ENCODE results near the gene RUNDC3A. TPM values are rescaled to one million over a fixed set of nuclear protein-coding genes. Genes with fewer than 3 reads are reported as not detected.

Gene RUNDC3A
- total and polyA plus RNA-seq, 2 of the 13 experiments (the other 11 are each of a cell fraction or from before 2014, with no cell fraction given), result 0.25 TPM; not detected in 1

- TF ChIP-seq HMGXB3 (CRISPR knock-in tag; IDR thresholded peaks at IDR 0.05; ENCODE audit: borderline replicate concordance) (peak; percentile 75; the same call in 1 of the 2 replicates), ZNF136 (CRISPR knock-in tag; IDR thresholded peaks at IDR 0.05; ENCODE audit: low read depth) (0 out of 2 replicates have a peak, but pooled peaks have one; percentile 81), CEBPG (CRISPR knock-in tag; IDR thresholded peaks at IDR 0.05) (peak; percentile 40; the same call in 1 of the 2 replicates), TFAP4 (IDR thresholded peaks at IDR 0.05; ENCODE audit: borderline replicate concordance, low read depth) (peak; percentile 92), SPEN (CRISPR knock-in tag; IDR thresholded peaks at IDR 0.05; ENCODE audit: low read depth) (peak; percentile 78; the same call in 1 of the 2 replicates), PHF5A (CRISPR knock-in tag; IDR thresholded peaks at IDR 0.05; ENCODE audit: low read depth, unreplicated experiment) (peak; percentile 75), ZNF317 (CRISPR knock-in tag; IDR thresholded peaks at IDR 0.05) (peak; percentile 65), ZNF792 (CRISPR knock-in tag; IDR thresholded peaks at IDR 0.05) (peak; percentile 86), ZNF552 (CRISPR knock-in tag; IDR thresholded peaks at IDR 0.05; ENCODE audit: borderline replicate concordance) (no peak), CSRNP1 (CRISPR knock-in tag; IDR thresholded peaks at IDR 0.05) (0 out of 2 replicates have a peak, but pooled peaks have one; percentile 37), MXI1 (IDR thresholded peaks at IDR 0.05; ENCODE audit: borderline replicate concordance, low read depth, low read length) (peak; percentile 77; the same call in 2 of the 3 replicates), ZNF839 (CRISPR knock-in tag; IDR thresholded peaks at IDR 0.05; ENCODE audit: borderline replicate concordance) (no peak), KLF13 (CRISPR knock-in tag; IDR thresholded peaks at IDR 0.05) (no peak), KLF16 (CRISPR knock-in tag; IDR thresholded peaks at IDR 0.05) (peak in 1 of 2 experiments; percentile 91; a peak in 2 of 4 replicates), HMG20A (CRISPR knock-in tag; IDR thresholded peaks at IDR 0.05; ENCODE audit: borderline replicate concordance) (0 out of 2 replicates have a peak, but pooled peaks have one; percentile 11), PAX8 (CRISPR knock-in tag; IDR thresholded peaks at IDR 0.05; ENCODE audit: borderline replicate concordance) (no peak), ZBTB44 (CRISPR knock-in tag; IDR thresholded peaks at IDR 0.05) (peak; percentile 64; the same call in 1 of the 2 replicates), ZNF468 (CRISPR knock-in tag; IDR thresholded peaks at IDR 0.05) (no peak)
Measured at GRCh38 chr17:44344939-44345453, 36.6 kb downstream of the RUNDC3A start, which contains the start of gene GRN (continued).
